ENCODE measurements around the gene GAL. TPM values are rescaled to one million over a fixed set of nuclear protein-coding genes. Genes with fewer than 3 reads are reported as not detected.

Gene GAL
- total and polyA plus RNA-seq, 2 of the 8 experiments (the other 6 are each of a cell fraction or from before 2014, with no cell fraction given) = 81.8 to 233 TPM

DNA sequence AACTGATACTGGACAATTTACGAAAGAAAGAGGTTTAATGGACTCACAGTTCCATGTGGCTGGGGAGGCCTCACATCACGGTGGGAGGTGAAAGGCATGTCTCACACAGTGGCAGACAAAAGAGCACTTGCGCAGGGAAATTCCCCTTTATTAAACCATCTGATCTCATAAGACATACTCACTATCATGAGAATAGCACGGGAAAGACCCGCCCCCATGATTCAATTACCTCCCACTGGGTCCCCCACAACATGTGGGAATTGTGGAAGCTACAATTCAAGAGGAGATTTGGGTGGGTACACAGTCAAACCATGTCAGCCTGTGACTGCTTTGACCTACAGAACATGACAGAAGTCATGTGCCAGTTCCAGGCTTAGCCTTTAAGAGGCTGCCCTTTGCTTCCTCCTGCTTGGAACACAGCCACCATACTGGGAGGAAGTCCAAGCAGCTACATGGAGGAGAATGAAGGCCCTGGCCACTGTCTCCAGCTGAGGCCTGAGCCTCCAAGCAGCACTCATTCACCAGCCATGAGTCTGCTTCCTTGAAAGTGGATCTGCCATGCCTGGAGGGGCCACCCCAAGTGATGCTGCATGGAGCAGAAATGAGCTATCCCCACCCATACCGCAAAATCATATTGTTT, 10.9 kb upstream of the GAL start:
- no peak overlapping the region for H4K8ac ChIP-seq (ENCODE audit: extremely low read depth, insufficient read depth, low read length)
- no peak overlapping the region for H3K4me3 ChIP-seq (ENCODE audit: extremely low read depth in 1 of 4, insufficient read depth in 2 of 4, low read depth in 3 of 4, low read length in 4 of 4)
- no peak overlapping the region for H3K9ac ChIP-seq (replicated peaks in 1 of 4; ENCODE audit: extremely low read depth in 1 of 4, low read depth in 3 of 4, low read length in 3 of 4)
- no peak overlapping the region for H3K4ac ChIP-seq (replicated peaks; ENCODE audit: insufficient read length, low read depth, low read length)
- H2BK12ac ChIP-seq (ENCODE audit: low read depth, low read length) = no peak overlapping the region
- H2BK20ac ChIP-seq (ENCODE audit: low read length) = peak overlapping the region; percentile 80; the same call in 1 of the 2 replicates
- TF ChIP-seq GABPA (IDR thresholded peaks at IDR 0.05; ENCODE audit: borderline replicate concordance, insufficient read depth, low read length) (no peak), YY1 (IDR thresholded peaks at IDR 0.05; ENCODE audit: low read depth, low read length) (0 out of 2 replicates have a peak, but pooled peaks have one; percentile 26), TBP (IDR thresholded peaks at IDR 0.05; ENCODE audit: low read depth, low read length) (no peak), RNF2 (IDR thresholded peaks at IDR 0.05; ENCODE audit: borderline replicate concordance, low read depth, low read length, missing control alignments, poor library complexity, severe bottlenecking) (no peak)
- H3K23ac ChIP-seq (ENCODE audit: insufficient read length) = no peak overlapping the region
- no peaks in the 10 kb centered on the region; a peak in 1 of 8 replicates for H3K36me3 ChIP-seq (ENCODE audit: control insufficient read depth in 2 of 4, insufficient read depth in 4 of 4, low read length in 3 of 4)
- H2BK15ac ChIP-seq (ENCODE audit: low read length) = no peak overlapping the region
- no peak overlapping the region for H2AFZ ChIP-seq (ENCODE audit: low read length)
- H2BK5ac ChIP-seq (ENCODE audit: low read depth, low read length) = no peak overlapping the region
- peaks cover 0 to 6% (median 2%) of the 10 kb centered on the region in 4 experiments; a peak in 3 of 7 replicates for H3K4me1 ChIP-seq (replicated peaks in 1 of 4; ENCODE audit: control insufficient read depth in 3 of 4, insufficient read depth in 4 of 4, low read length in 3 of 4)
- H3K79me1 ChIP-seq (ENCODE audit: low read depth, low read length) = no peaks in the 10 kb centered on the region
- no peaks in the 10 kb centered on the region for H3K9me3 ChIP-seq (ENCODE audit: insufficient read depth in 2 of 2, low read depth in 1 of 2, low read length in 1 of 2)
- peak overlapping the region; percentile 48; the same call in 1 of the 2 replicates for H3K18ac ChIP-seq (ENCODE audit: extremely low read depth, low read length)
- no peak overlapping the region for H3K56ac ChIP-seq (replicated peaks; ENCODE audit: insufficient read length, low read depth, low read length)
- FAIRE-seq = no peak
- 89% methylated on average over 6 of the region's 6 CpGs; no CpG with 5 or more reads in 1 of the 2 experiments for WGBS, 2 experiments (ENCODE audit: extremely low coverage in 1 of 2, insufficient coverage in 1 of 2, insufficient read length in 1 of 2, insufficient replicate concordance in 2 of 2, low coverage in 1 of 2, low lambda C conversion rate in 2 of 2, missing lambda C conversion rate in 1 of 2)
- no peak overlapping the region for H3K14ac ChIP-seq (ENCODE audit: insufficient read length)
- no peak overlapping the region for H3K27ac ChIP-seq (ENCODE audit: low read depth, low read length)
- DNase-seq (ENCODE audit: low read depth in 1 of 2, low spot score in 2 of 2) = no peak
- H4K5ac ChIP-seq (ENCODE audit: insufficient read length, low read depth, low read length) = no peak overlapping the region
- H3K23me2 ChIP-seq (ENCODE audit: low read depth, low read length) = no peaks in the 10 kb centered on the region
- ChIA-PET POLR2A (ENCODE audit: partially characterized antibody) (interaction anchor here (1.1 to 2.2 kb wide), 2 partner anchors 10 to 14 kb away, joined by 3 to 10 read pairs; partner anchors contain the start of gene GAL), CTCF (ENCODE audit: partially characterized antibody) (interaction anchor here (0.7 to 1.2 kb wide), 9 partner anchors 8 to 290 kb away, joined by 3 to 4 read pairs (median 3); partner anchors contain the start of gene GAL)
- H3K4me2 ChIP-seq (ENCODE audit: insufficient read depth in 1 of 2, low read depth in 2 of 2, low read length in 2 of 2) = no peak overlapping the region
- no peaks in the 10 kb centered on the region; a peak in 2 of 7 replicates for H3K27me3 ChIP-seq (replicated peaks in 1 of 4; ENCODE audit: control insufficient read depth in 3 of 4, extremely low read depth in 1 of 4, insufficient read depth in 3 of 4, low read length in 3 of 4)
- H4K20me1 ChIP-seq (replicated peaks in 1 of 2; ENCODE audit: control insufficient read depth in 1 of 2, insufficient read depth in 2 of 2, low read length in 2 of 2) = no peaks in the 10 kb centered on the region
- no peaks in the 10 kb centered on the region for H3K79me2 ChIP-seq (ENCODE audit: control insufficient read depth in 1 of 2, insufficient read depth in 2 of 2, low read length in 2 of 2)
- peak overlapping the region; percentile 26 for H4K91ac ChIP-seq (replicated peaks; ENCODE audit: insufficient read length, low read length)
- no peak overlapping the region for H2BK120ac ChIP-seq (replicated peaks; ENCODE audit: low read depth, low read length)
- H2AK5ac ChIP-seq (ENCODE audit: low read depth, low read length) = no peak overlapping the region
